GM23338 (cell line): ENCODE data around the gene GRXCR2. TPM values are rescaled to one million over a fixed set of nuclear protein-coding genes. Genes with fewer than 3 reads are reported as not detected.

Experiments used
- ATAC-seq: fragments of 200-7000 bp; cut with Tn5 transposase; 3 replicates; pipeline ENCODE4 v1.9.1; 2020
- DNase-seq: peaks from one replicate; pipeline ENCODE4 v3.0.0-alpha.2; 2015; ENCODE audit warnings: low spot score
- H2AFZ ChIP-seq: fragments of 200-600 bp; sonication (generic); 2 replicates; pipeline ENCODE4 v1.8.0; 2016; ENCODE audit warnings: antibody characterized with exemption, mild to moderate bottlenecking, moderate library complexity
- H3F3A ChIP-seq: fragments of 200-600 bp; sonication (generic); replicated peaks from 2 replicates; pipeline ENCODE4 v1.8.0; 2017; ENCODE audit warnings: antibody characterized with exemption, mixed run types, low read depth
- H3K27ac ChIP-seq: fragments of 200-600 bp; sonication (generic); 2 replicates; pipeline ENCODE4 v1.6.1; 2016; ENCODE audit warnings: low read depth
- H3K27me3 ChIP-seq: fragments of 200-600 bp; sonication (generic); 2 replicates; pipeline ENCODE4 v1.8.0; 2016; ENCODE audit warnings: mild to moderate bottlenecking, mixed run types, moderate library complexity; ENCODE audit not compliant: insufficient read depth
- H3K36me3 ChIP-seq: fragments of 200-600 bp; sonication (generic); 2 replicates; pipeline ENCODE4 v1.8.0; 2016; ENCODE audit warnings: mild to moderate bottlenecking; ENCODE audit not compliant: insufficient read depth
- H3K4me1 ChIP-seq: fragments of 200-600 bp; sonication (generic); 2 replicates; pipeline ENCODE4 v1.8.0; 2016; ENCODE audit warnings: mild to moderate bottlenecking, moderate library complexity; ENCODE audit not compliant: insufficient read depth
- H3K4me2 ChIP-seq: fragments of 200-600 bp; sonication (generic); 2 replicates; pipeline ENCODE4 v1.7.1; 2017; ENCODE audit warnings: mixed run types
- H3K4me3 ChIP-seq: fragments of 200-600 bp; sonication (generic); 2 replicates; pipeline ENCODE4 v1.6.1; 2016; ENCODE audit warnings: mixed run types
- H3K79me2 ChIP-seq: fragments of 200-600 bp; sonication (generic); replicated peaks from 2 replicates; pipeline ENCODE4 v1.8.0; 2017; ENCODE audit warnings: mild to moderate bottlenecking; ENCODE audit not compliant: insufficient read depth
- H3K9me2 ChIP-seq: fragments of 200-600 bp; sonication (generic); 2 replicates; pipeline ENCODE4 v1.8.0; 2017; ENCODE audit not compliant: insufficient read depth
- H4K20me1 ChIP-seq: fragments of 200-600 bp; sonication (generic); replicated peaks from 2 replicates; pipeline ENCODE4 v1.8.0; 2017; ENCODE audit warnings: mild to moderate bottlenecking; ENCODE audit not compliant: insufficient read depth
- H3K27ac Mint-ChIP-seq: 2 replicates; pipeline ENCODE4 v1.8.0; 2020; ENCODE audit warnings: inconsistent platforms, mild to moderate bottlenecking, moderate library complexity, mixed read lengths
- H3K27me3 Mint-ChIP-seq: 3 replicates; pipeline ENCODE4 v1.8.0; 2022; ENCODE audit warnings: low read depth, mild to moderate bottlenecking, moderate library complexity, mixed read lengths, inconsistent platforms; ENCODE audit not compliant: insufficient read depth, poor library complexity
- H3K36me3 Mint-ChIP-seq: 3 replicates; pipeline ENCODE4 v1.8.0; 2021; ENCODE audit warnings: low read depth, mild to moderate bottlenecking, inconsistent platforms, moderate library complexity, mixed read lengths
- H3K4me1 Mint-ChIP-seq: 3 replicates; pipeline ENCODE4 v1.8.0; 2020; ENCODE audit warnings: mild to moderate bottlenecking, inconsistent platforms, mixed read lengths
- H3K4me3 Mint-ChIP-seq: 3 replicates; pipeline ENCODE4 v1.8.0; 2021; ENCODE audit warnings: moderate library complexity, mild to moderate bottlenecking, inconsistent platforms, mixed read lengths
- H3K9me3 Mint-ChIP-seq: 3 replicates; pipeline ENCODE4 v1.8.0; 2020; ENCODE audit warnings: moderate library complexity, mild to moderate bottlenecking, inconsistent platforms, mixed read lengths
- CTCF ChIP-seq, 2 experiments: fragments of 200-600 bp in 1 of 2; sonication (generic) in 1 of 2; conservative IDR thresholded peaks; 2 replicates each; pipeline versions ENCODE4 v1.5.1 to v1.6.1; 2016 to 2017; ENCODE audit warnings: antibody characterized with exemption in 2 of 2, low read depth in 2 of 2, mild to moderate bottlenecking in 2 of 2, moderate library complexity in 1 of 2
- JUNB ChIP-seq: IDR thresholded peaks from one replicate; pipeline ENCODE4 v1.6.1; 2016; ENCODE audit warnings: antibody characterized with exemption; ENCODE audit not compliant: unreplicated experiment
- NANOG ChIP-seq: IDR thresholded peaks from 2 replicates; pipeline ENCODE4 v1.6.1; 2016; ENCODE audit warnings: antibody characterized with exemption, borderline replicate concordance
- polyA plus RNA-seq: library from polyadenylated mRNA; unstranded; fragments of >200 nt; fragmentation: Nextera tagmentation; extraction: Ambion mirVana; gene quantifications from 2 replicates; pipeline ENCODE4 v1.2.1, GENCODE V29; 2016
- total RNA-seq: library from RNA; depleted of rRNA; stranded (reverse); fragments of >200 nt; shearing (Covaris generic); gene quantifications from 2 replicates; pipeline ENCODE4 v1.2.3, GENCODE V29; 2014

Gene GRXCR2
- total and polyA plus RNA-seq, 2 experiments from 2014 or later: not detected

GRCh38 chr5:145825751-145826180, 47.0 kb downstream of the GRXCR2 start:
- Histone ChIP-seq H3K4me1 (no peaks in the 10 kb centered on the region), H3K79me2 (no peaks in the 10 kb centered on the region), H3K4me3 (no peak overlapping the region), H3K36me3 (no peaks in the 10 kb centered on the region), H2AFZ (no peak overlapping the region), H3K27me3 (no peaks in the 10 kb centered on the region), H3F3A (no peaks in the 10 kb centered on the region), H3K9me2 (no peaks in the 10 kb centered on the region), H3K4me2 (no peak overlapping the region), H4K20me1 (no peaks in the 10 kb centered on the region), H3K27ac (no peak overlapping the region)
- DNase-seq (peak; percentile 83), ATAC-seq (peak; percentile 56; the same call in 2 of the 3 replicates)
- Mint-ChIP-seq H3K27me3 (no peaks in the 10 kb centered on the region), H3K27ac (no peak overlapping the region), H3K9me3 (no peaks in the 10 kb centered on the region), H3K4me3 (no peak overlapping the region), H3K4me1 (0 out of 3 replicates have a peak, but pooled peaks cover 2% of the 10 kb centered on the region), H3K36me3 (no peaks in the 10 kb centered on the region)
- peak; percentile 75 to 88 for TF ChIP-seq CTCF (conservative IDR thresholded peaks at IDR 0.05; ENCODE audit: low read depth in 2 of 2)
- no peak for TF ChIP-seq NANOG

GRCh38 chr5:145824040-145824439, 48.8 kb downstream of the GRXCR2 start:
- Mint-ChIP-seq H3K9me3 (no peaks in the 10 kb centered on the region), H3K4me3 (no peak overlapping the region), H3K27ac (no peak overlapping the region; the same call in 1 of the 2 replicates), H3K27me3 (no peaks in the 10 kb centered on the region), H3K36me3 (no peaks in the 10 kb centered on the region), H3K4me1 (0 out of 3 replicates have a peak, but pooled peaks cover 2% of the 10 kb centered on the region)
- H3K9me2 ChIP-seq: no peaks in the 10 kb centered on the region
- no peaks in the 10 kb centered on the region for H3K4me1 ChIP-seq
- no peak for TF ChIP-seq CTCF (conservative IDR thresholded peaks at IDR 0.05; ENCODE audit: low read depth in 2 of 2)
- no peaks in the 10 kb centered on the region for H3K27me3 ChIP-seq
- H3K27ac ChIP-seq: no peak overlapping the region
- no peaks in the 10 kb centered on the region for H3F3A ChIP-seq
- H4K20me1 ChIP-seq: no peaks in the 10 kb centered on the region
- H2AFZ ChIP-seq: no peak overlapping the region
- DNase-seq (no peak), ATAC-seq (no peak)
- H3K4me3 ChIP-seq: no peak overlapping the region
- no peaks in the 10 kb centered on the region for H3K36me3 ChIP-seq
- no peaks in the 10 kb centered on the region for H3K79me2 ChIP-seq
- no peak overlapping the region for H3K4me2 ChIP-seq

- Histone ChIP-seq H2AFZ (no peak overlapping the region), H3F3A (no peaks in the 10 kb centered on the region), H3K4me3 (no peak overlapping the region), H3K4me1 (no peaks in the 10 kb centered on the region), H3K9me2 (no peaks in the 10 kb centered on the region), H3K79me2 (no peaks in the 10 kb centered on the region), H3K27me3 (no peaks in the 10 kb centered on the region), H3K27ac (no peak overlapping the region), H3K4me2 (no peak overlapping the region), H4K20me1 (no peaks in the 10 kb centered on the region), H3K36me3 (no peaks in the 10 kb centered on the region)
- H3K9me3 Mint-ChIP-seq: no peaks in the 10 kb centered on the region
- no peak for DNase-seq
- H3K36me3 Mint-ChIP-seq: no peaks in the 10 kb centered on the region
- no peak overlapping the region for H3K4me3 Mint-ChIP-seq
- no peak for TF ChIP-seq JUNB
- H3K27ac Mint-ChIP-seq: no peak overlapping the region
- no peak for ATAC-seq
- peaks cover 2% of the 10 kb centered on the region for H3K27me3 Mint-ChIP-seq
- no peaks in the 10 kb centered on the region for H3K4me1 Mint-ChIP-seq
Observed at GRCh38 chr5:145818604-145819003, 54.2 kb downstream of the GRXCR2 start.
